Stimulated activated CD4-positive, alpha-beta T cell treated with anti-CD3 and anti-CD28 coated beads, Interleukin-15, amount 100 ng/mL, for 48 hours (primary cell): ENCODE results near the gene RNF224.

Experiments used
- DNase-seq, 2 donors: peaks; one replicate each; pipeline ENCODE4 v3.0.0-alpha.2; 2020; ENCODE audit warnings: low read depth in 2 of 2

Gene RNF224

GRCh38 chr9:137214620-137215019 lies 12.7 kb upstream of the RNF224 start:
- DNase-seq: no peak

- DNase-seq: no peak
Observed at GRCh38 chr9:137215196-137215986, 11.9 kb upstream of the RNF224 start.

- no peak for DNase-seq
Observed at GRCh38 chr9:137216188-137216965, 10.9 kb upstream of the RNF224 start.

- DNase-seq: no peak
Observed at GRCh38 chr9:137217276-137218211, 9.8 kb upstream of the RNF224 start.

GRCh38 chr9:137218212-137218753 lies 9.0 kb upstream of the RNF224 start:
- no peak for DNase-seq

GRCh38 chr9:137218754-137219271 lies 8.5 kb upstream of the RNF224 start:
- no peak for DNase-seq

GRCh38 chr9:137219757-137220316 lies 7.5 kb upstream of the RNF224 start:
- DNase-seq: no peak

GRCh38 chr9:137220317-137221094 lies 6.8 kb upstream of the RNF224 start:
- DNase-seq: no peak

- no peak for DNase-seq
Observed at GRCh38 chr9:137221095-137221505, 6.2 kb upstream of the RNF224 start.

GRCh38 chr9:137221506-137222111 lies 5.7 kb upstream of the RNF224 start:
- no peak for DNase-seq

GRCh38 chr9:137222190-137223077 lies 4.9 kb upstream of the RNF224 start, which contains the start of gene RNF208:
TSS of gene RNF208 (minus strand) at chr9:137222240. CDS start at chr9:137221212, 1,028 bp downstream.
- DNase-seq: no peak

GRCh38 chr9:137223078-137223970 lies 4.0 kb upstream of the RNF224 start:
- DNase-seq: peak; percentile 98 to 99

- no peak for DNase-seq
Observed at GRCh38 chr9:137224830-137225694, 2.2 kb upstream of the RNF224 start, which contains the start of gene CYSRT1. TSS of gene CYSRT1 (plus strand) at chr9:137225174. CDS start at chr9:137225622, 448 bp downstream.

- no peak for DNase-seq
Observed at GRCh38 chr9:137225699-137226331, 1.5 kb upstream of the RNF224 start.

- DNase-seq: no peak
Observed at GRCh38 chr9:137226338-137227053, 806 bp upstream of the RNF224 start.
